Tibial nerve (tissue), 4 donors: ENCODE results near the gene FXYD2. TPM values are rescaled to one million over a fixed set of nuclear protein-coding genes. Genes with fewer than 3 reads are reported as not detected.

ENCODE experiments used
- DNase-seq, 2 donors: peaks; one replicate each; pipeline ENCODE4 v3.0.0-alpha.2; 2019; ENCODE audit warnings: low spot score in 2 of 2
- H3K27ac ChIP-seq, 4 donors: fragments of 200-600 bp; sonication (generic) in 3 of 4; one replicate each; pipeline ENCODE4 v1.5.1; 2017 to 2019; ENCODE audit warnings: mild to moderate bottlenecking in 1 of 4
- H3K27me3 ChIP-seq, 2 donors: fragments of 200-600 bp; sonication (generic) in 1 of 2; one replicate each; pipeline versions ENCODE4 v1.5.1 to v1.6.0; 2017 to 2019
- H3K36me3 ChIP-seq, 3 donors: fragments of 200-600 bp; sonication (generic); one replicate each; pipeline ENCODE4 v1.5.1; 2018 to 2019
- H3K4me1 ChIP-seq, 4 donors: fragments of 200-600 bp; sonication (generic) in 3 of 4; one replicate each; pipeline ENCODE4 v1.5.1; 2017 to 2019
- H3K4me3 ChIP-seq, 4 donors: fragments of 200-600 bp; sonication (generic) in 3 of 4; one replicate each; pipeline ENCODE4 v1.5.1; 2017 to 2019; ENCODE audit warnings: mild to moderate bottlenecking in 1 of 4, moderate library complexity in 1 of 4
- H3K9me3 ChIP-seq, 4 donors: fragments of 200-600 bp; sonication (generic) in 3 of 4; one replicate each; pipeline ENCODE4 v1.5.1; 2017 to 2019
- CTCF ChIP-seq, 5 experiments: fragments of 200-600 bp in 3 of 5; fragments of 450-650 bp in 2 of 5; sonication (generic) in 3 of 5; IDR thresholded peaks; one replicate each; pipeline ENCODE4 v1.5.1; 2016 to 2019; ENCODE audit warnings: antibody characterized with exemption in 5 of 5, mild to moderate bottlenecking in 3 of 5, moderate library complexity in 2 of 5
- EP300 ChIP-seq, 2 donors: sonication (generic); formaldehyde crosslinking; IDR thresholded peaks; one replicate each; pipeline ENCODE4 v1.6.1; 2017; ENCODE audit warnings: antibody characterized with exemption in 2 of 2, mild to moderate bottlenecking in 1 of 2
- POLR2A ChIP-seq, 2 donors: fragments of 450-650 bp; IDR thresholded peaks; one replicate each; pipeline ENCODE4 v1.6.1; 2017; ENCODE audit warnings: antibody characterized with exemption in 2 of 2, mild to moderate bottlenecking in 2 of 2, moderate library complexity in 2 of 2
- WGBS, 2 donors: methylation state at CpG; one replicate each; pipeline ENCODE4 v1.1.5; 2018; 5-methylcytosine and 5-hydroxymethylcytosine counted together
- total RNA-seq, 4 donors: library from RNA; depleted of rRNA; stranded (reverse); fragments of >200 nt; gene quantifications; one replicate each; pipeline ENCODE4 v1.1.0, GENCODE V29; 2016

Gene FXYD2
- total RNA-seq, 4 donors from 2014 or later = 0.39 to 1.8 (median 0.96) TPM

- Histone ChIP-seq H3K9me3 (no peaks in the 10 kb centered on the region), H3K4me3 (no peak overlapping the region), H3K4me1 (peaks cover 0 to 24% (median 4%) of the 10 kb centered on the region in 4 donors), H3K27ac (no peak overlapping the region), H3K27me3 (no peaks in the 10 kb centered on the region), H3K36me3 (no peaks in the 10 kb centered on the region)
- TF ChIP-seq EP300 (IDR thresholded peaks at IDR 0.05) (no peak), CTCF (IDR thresholded peaks at IDR 0.05) (no peak)
- 84 to 93% methylated on average over 12 of the region's 12 CpGs for WGBS, 2 donors
- DNase-seq = no peak
Observed at GRCh38 chr11:117821431-117821830, 3.1 kb downstream of the FXYD2 start.

- H3K4me3 ChIP-seq = no peak overlapping the region
- TF ChIP-seq EP300 (IDR thresholded peaks at IDR 0.05) (no peak), CTCF (IDR thresholded peaks at IDR 0.05) (no peak), POLR2A (IDR thresholded peaks at IDR 0.05) (no peak)
- H3K27me3 ChIP-seq = no peaks in the 10 kb centered on the region
- H3K27ac ChIP-seq = no peak overlapping the region
- DNase-seq = no peak
- H3K4me1 ChIP-seq = peaks cover 0 to 33% (median 9%) of the 10 kb centered on the region in 4 donors
- WGBS, 2 donors = 89% methylated on average over 10 of the region's 10 CpGs
- H3K36me3 ChIP-seq = no peaks in the 10 kb centered on the region
- no peaks in the 10 kb centered on the region for H3K9me3 ChIP-seq
Observed at GRCh38 chr11:117820516-117820915, 4.0 kb downstream of the FXYD2 start.

GRCh38 chr11:117820071-117820470 is 4.5 kb downstream of the FXYD2 start:
- no peak for DNase-seq
- Histone ChIP-seq H3K27ac (no peak overlapping the region), H3K4me3 (no peak overlapping the region), H3K27me3 (no peaks in the 10 kb centered on the region), H3K36me3 (no peaks in the 10 kb centered on the region), H3K4me1 (peaks cover 0 to 33% (median 11%) of the 10 kb centered on the region in 4 donors), H3K9me3 (no peaks in the 10 kb centered on the region)
- 81 to 85% methylated on average over 11 of the region's 11 CpGs for WGBS, 2 donors
- TF ChIP-seq POLR2A (IDR thresholded peaks at IDR 0.05) (no peak), EP300 (IDR thresholded peaks at IDR 0.05) (no peak), CTCF (IDR thresholded peaks at IDR 0.05) (no peak)

- H3K27me3 ChIP-seq = no peaks in the 10 kb centered on the region
- no peaks in the 10 kb centered on the region for H3K9me3 ChIP-seq
- 61 to 69% methylated on average over 10 of the region's 10 CpGs for WGBS, 2 donors
- no peak overlapping the region for H3K4me3 ChIP-seq
- no peak overlapping the region for H3K27ac ChIP-seq
- peak in 3 of 5 experiments; percentile 16 to 19 (median 17) for TF ChIP-seq CTCF (IDR thresholded peaks at IDR 0.05)
- no peak for TF ChIP-seq POLR2A (IDR thresholded peaks at IDR 0.05)
- H3K4me1 ChIP-seq = peaks cover 0 to 32% (median 17%) of the 10 kb centered on the region in 4 donors
- peak in 1 of 2 donors; percentile 42 for DNase-seq
- no peaks in the 10 kb centered on the region for H3K36me3 ChIP-seq
Observed at GRCh38 chr11:117819096-117820040, 5.2 kb downstream of the FXYD2 start.
